Measurements from ENCODE around the gene NDUFAF2.
"Not testable (repeated sequence)": the region's sequence is repeated elsewhere in the genome, so short reads cannot be mapped to it uniquely, and the experiment has no call there.

Gene NDUFAF2

DNA sequence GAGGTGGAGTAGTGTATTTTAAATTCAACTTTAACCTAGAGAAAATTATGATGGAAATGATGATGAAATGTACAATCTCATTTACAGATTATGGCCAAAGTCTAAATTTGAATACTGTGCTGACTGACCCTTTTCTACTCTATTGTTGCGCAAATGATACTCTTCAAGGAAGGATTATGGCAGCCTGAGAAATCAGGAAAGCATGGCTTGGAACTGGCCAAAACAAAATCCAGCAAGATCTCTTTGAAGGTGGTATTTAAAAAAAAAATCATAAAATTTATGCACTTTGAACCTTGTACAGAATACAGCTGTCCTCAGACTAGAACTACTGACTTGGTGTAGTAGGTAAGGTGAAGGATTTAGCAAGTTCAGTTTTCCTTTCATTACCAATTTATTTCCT, 105.3 kb downstream of the NDUFAF2 start:
- DNase-seq (ENCODE audit: low read depth): no peak

DNA sequence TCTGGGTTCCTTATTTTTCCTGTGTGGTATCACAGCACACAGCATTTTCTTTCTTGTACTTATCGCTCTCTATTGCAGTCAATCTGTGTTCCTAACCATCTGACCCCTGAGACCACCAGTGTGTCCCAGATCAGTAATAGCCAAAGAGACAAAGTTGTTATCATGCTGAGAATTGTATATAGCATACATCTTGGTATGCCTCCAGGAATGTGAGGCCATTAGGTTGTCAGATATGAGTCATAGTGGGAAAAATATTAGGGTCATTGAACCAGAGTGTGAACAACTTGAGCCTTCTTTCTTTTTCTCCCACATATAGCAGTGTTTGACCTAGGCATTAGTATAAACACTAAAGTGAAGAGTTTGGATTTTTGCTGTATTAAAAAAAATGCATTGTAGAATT, 106.3 kb downstream of the NDUFAF2 start:
- no peak for DNase-seq (ENCODE audit: low read depth)

DNA sequence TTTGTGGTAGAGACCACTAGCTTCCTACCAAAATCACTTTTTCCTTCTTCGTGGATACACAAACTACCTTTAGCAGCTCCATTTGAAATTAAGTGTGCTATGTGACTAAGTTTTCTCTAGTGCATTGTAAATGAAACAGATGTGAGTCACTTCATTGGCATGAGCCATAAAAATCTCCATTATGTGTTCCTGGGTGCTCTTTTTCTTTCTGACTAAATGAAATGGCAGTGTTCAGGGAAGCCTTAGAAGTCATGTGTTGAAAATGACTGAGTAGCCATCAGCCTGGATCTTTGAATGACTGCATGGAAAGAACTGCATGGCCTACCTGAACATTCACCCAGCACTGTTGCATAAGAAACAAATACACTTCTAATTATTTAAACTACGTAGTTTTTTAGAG, 107.9 kb downstream of the NDUFAF2 start:
- no peak for DNase-seq (ENCODE audit: low read depth)

DNA sequence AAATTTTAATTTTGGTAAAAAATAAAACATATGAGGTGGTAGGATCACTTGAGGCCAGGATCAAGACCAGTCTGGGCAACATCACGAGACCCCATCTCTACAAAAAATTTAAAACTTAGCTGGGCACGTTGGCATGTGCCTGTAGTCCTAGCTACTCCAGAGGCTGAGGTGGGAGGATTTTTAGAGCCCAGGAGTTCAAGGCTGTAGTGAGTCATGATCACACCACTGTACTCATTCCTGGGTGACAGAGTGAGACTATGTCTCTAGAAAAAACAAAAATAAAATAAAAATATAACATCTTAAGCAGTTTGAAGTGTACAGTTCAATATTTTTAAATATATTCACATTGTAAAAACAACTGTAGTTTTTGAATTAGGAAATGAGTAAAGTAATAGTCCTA, 108.9 kb downstream of the NDUFAF2 start:
- DNase-seq (ENCODE audit: low read depth): no peak

DNA sequence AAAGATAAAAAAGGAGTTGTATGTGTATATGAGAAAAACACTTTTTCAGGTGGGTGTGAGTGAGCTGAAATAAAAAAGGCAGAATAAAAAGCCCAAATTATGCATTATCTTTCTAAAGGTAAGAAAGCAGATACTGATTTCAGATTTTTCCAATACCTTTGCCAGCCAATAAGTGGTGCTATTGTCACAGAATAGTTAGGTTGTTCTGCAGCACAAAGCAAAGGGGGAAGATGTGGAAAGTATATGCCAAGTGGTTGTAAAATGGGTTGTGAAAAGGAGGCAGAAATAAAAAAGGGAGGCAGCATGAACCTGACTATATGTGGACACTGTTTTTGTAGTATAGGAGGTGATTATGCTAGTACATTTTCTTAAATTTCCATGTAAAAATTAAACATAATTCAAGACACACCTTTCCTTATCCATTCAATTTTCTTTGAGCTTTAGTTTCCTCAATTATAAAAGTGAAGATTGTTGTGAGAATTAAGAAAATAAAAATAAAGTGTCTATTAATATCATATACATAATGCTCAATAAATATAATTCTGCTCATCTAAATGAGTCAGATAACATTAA, 110.5 kb downstream of the NDUFAF2 start:
- no peak for DNase-seq (ENCODE audit: low read depth)

DNA sequence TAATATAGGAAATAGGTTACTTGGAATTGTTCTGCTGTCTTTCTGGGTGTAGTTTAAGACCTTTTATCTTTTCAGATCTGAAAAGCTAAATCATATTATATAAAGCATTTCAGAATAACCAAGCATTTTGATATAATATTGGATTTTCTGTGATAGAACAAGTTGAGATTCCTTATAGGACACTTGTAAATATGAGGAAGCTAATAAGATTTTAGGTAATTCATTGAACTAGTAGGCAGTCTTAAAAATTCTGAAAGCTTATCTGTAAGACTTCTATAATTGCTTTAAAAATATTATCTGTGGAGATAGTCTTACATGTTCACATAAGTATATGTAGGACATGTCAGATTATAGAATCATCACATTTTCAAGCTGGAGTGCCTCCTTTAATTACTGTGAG, 114.5 kb downstream of the NDUFAF2 start:
- DNase-seq (ENCODE audit: low read depth): no peak

DNA sequence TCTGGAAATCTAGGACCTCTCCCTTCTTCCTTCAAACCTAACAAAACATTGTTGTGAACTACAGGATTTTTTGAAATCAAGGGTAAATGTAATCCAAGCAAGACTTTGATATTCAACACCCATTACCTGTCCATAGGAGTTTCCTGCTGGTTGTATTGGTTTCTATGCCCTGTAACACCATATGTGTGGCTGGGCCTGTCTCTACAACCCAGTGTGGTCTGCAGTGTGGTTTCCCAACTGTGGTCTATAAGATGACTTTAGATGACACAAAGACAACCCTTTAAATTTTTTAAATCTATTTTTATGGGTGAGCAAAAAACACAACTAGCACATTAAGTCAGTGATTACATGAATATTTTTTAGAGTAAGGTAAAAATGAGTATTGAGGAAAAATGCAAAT, 124.1 kb downstream of the NDUFAF2 start:
- no peak for DNase-seq (ENCODE audit: low read depth)

DNA sequence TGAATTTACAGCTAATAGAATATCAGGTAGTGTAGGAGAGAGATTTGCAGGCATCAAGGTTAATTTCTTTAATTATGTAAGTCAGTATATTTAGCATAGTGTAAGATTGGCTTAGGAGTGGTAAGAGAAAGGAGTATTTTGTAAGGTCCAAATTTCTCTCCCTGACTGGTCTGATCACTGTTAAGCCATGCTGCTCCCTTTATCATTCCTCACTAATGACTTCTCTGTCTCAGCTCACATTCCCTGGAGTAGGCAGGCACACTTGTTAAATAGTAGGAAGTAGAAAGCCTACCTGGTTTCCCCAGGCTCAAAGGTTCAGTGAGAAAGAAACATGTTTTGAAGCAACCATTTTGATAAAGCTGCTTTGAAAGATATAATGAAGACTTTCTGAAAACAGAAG, 126.5 kb downstream of the NDUFAF2 start:
- DNase-seq (ENCODE audit: low read depth): no peak

DNA sequence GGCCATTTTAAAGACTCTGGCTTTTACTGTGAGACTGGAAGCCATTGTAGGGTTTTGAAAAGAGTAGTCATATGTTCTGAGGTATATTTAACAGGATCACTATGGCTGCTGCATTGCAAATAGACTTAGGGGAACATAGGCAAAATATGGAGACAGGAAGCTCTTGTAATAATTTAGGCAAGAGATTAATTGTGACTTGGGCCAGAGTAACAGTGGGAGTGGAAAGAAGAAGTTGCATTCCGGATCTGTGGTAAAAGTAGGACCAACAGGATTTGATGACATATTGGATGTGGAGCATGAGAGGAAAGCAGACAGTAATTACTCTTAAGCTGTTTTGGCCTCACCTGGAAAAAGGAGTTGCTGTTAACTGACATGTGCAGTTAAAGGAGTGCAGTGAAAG, 131.6 kb downstream of the NDUFAF2 start:
- DNase-seq (ENCODE audit: low read depth): no peak

DNA sequence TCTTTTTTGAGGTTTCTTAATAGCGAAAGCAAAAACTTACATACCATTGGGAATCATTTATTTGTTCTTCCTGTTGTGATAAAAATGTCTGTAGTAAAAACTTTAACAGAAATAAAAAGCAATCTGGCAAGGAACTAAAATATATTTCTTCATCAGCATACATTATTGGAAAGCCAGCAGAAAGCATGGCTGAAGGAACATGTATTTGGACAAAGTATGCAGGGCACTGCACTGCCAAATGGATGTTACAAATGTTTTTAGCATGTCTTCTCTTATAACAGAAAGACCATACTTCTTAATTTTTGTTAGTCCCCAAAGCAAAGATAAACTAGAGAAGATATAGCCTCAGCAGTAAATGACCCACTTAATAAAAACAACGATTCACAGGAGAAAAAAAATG, 136.7 kb downstream of the NDUFAF2 start:
- DNase-seq (ENCODE audit: low read depth): no peak

DNA sequence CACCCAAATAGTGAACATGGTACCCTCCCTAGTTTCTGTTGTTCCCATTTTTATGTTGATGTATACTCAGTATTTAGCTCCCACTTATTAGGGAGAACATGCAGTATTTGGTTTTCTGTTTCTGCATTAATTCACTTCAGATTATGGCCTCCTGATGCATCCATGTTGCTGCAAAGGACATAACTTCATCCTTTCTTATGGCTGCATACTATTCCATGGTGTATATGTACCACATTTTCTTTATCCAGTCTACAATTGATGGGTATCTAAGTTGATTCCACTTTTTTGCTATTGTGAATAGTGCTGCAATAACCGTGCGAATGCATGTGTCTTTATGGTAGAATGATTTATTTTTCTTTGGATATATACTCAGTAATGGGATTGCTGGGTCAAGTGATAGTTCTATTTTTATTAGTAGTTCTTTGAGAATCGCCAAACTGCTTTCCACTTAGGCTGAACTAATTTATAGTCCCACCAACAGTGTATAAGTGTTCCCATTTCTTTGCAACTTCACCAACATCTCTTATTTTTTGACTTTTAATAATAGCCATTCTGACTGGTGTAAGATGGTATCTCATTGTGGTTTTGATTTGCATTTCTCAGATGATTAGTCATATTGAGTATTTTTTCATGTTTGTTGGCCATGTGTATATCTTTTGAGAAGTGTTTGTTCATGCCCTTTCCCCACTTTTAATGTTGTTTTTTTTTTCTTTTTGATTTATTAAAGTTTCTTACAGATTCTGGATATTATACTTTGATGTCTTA, 137.7 kb downstream of the NDUFAF2 start:
- no peak for DNase-seq (ENCODE audit: low read depth)

DNA sequence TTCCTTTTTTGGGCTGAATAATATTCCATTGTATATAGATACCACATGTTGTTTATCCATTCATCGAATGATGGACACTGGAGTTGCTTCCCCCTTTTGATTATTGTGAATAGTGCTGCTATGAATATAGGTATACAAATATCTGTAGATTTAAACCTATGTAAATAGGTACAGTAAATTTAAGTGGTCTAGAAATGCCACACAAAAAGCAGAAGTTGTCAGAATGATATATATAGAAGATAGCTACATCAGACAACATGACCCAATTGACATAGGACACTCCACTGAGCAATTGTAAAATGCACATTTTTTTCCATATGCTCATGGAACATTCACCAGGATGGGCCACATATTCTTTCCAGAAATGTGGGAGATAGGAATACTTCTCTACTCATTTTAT, 139.7 kb downstream of the NDUFAF2 start:
- DNase-seq (ENCODE audit: low read depth): no peak

DNA sequence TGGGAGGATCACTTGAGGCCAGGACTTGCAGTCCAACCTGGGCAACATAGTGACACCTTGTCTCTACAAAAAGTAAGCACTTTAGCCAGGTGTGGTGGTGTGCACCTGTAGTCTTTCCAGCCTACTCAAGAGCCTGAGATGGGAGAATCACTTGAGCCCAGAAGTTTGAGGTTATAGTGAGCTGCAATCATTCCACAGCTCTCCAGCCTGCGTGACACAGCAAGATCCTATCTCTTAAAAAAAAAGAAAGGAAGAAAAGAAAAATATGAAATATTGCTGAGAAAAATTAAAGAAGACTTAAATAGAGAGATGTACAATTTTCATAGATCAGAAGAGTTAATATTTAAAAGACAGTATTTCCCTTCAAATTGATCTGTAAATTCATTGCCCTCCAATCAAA, 140.9 kb downstream of the NDUFAF2 start:
- DNase-seq (ENCODE audit: low read depth): no peak

DNA sequence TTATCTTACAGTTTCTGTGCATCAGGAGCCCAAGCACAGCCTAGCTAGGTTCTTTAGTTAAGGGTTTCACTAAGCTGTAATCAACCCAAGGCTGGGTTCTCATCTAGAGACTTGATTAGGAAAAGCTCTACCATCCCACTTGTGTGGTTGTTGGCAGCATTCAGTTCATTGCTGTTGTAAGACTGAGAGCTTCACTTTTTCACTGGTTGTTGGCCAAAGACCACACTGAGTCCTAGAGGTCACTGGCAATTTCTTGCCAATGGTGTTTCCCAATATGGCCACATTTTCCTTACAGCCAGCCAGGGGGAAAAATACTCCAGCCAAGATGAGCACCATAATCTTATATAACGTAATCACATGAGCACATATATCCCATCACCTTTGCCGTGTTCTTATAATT, 142.9 kb downstream of the NDUFAF2 start:
- DNase-seq (ENCODE audit: low read depth): no peak

DNA sequence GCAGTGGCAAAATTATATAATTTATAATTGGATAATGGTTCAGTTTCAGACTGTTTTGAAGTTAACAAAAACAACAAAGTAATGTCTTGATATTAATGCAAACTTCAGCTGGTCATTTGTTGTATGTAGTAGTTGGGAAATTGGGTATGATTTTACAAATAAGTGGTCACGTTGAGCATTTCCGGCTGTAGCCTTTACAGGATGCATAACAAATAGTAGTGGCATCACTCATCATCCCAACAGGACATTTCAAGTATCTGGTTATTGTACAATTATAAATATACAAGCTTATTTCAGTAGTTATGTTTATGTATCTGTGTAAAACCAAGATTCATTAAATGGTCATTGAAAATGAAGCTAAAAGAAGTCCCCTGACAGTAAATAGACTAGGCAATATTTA, 144.3 kb downstream of the NDUFAF2 start:
- DNase-seq (ENCODE audit: low read depth): no peak

DNA sequence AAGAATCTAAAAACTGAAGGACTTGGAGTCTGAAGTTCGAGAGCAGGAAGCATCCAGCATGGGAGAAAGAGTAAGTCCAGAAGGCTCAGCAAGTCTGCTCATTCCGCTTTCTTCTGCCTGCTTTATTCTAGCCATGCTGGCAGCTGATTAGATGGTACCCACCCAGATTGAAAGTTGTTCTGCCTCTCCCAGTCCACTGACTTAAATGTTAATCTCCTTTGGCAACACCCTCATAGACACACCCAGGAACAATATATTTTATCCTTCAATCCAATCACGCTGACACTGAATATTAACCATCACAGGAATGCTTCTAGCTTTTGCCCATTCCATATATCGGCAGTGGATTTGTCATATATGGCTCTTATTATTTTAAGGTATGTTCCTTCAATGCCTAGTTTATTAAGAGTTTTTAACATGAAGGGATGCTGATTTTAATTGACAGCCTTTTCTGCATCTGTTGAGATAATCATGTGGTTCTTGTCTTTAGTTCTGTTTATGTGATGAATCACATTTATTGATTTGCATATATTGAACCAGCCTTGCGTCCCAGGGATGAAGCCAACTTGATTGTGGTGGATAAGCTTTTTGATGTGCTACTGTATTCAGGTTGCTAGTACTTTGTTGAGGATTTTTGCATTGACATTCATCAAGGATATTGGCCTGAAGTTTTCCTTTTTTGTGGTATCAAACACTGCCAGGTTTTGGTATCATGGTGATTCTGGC, 148.2 kb downstream of the NDUFAF2 start:
- not testable (repeated sequence) for DNase-seq (ENCODE audit: low read depth)

DNA sequence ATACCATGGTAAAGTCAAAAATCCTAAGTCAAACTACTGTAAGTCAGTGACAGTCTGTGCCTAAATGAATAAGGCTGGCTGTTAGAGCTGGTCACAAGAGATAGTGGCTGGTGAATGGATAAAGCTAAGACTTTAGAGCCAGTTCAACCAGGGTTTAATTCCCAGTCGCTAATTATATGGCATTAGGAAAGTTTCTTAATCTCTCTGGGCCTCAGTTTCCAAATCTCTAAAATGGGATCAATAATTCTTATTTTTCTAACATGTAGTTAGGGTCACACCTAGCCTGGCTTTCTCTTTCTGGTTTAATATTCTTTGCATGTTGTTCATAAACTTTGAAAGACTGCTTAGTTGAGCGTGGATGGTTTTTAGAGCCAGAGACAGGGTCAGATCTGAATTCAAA, 152.5 kb downstream of the NDUFAF2 start:
- no peak for DNase-seq (ENCODE audit: low read depth)

DNA sequence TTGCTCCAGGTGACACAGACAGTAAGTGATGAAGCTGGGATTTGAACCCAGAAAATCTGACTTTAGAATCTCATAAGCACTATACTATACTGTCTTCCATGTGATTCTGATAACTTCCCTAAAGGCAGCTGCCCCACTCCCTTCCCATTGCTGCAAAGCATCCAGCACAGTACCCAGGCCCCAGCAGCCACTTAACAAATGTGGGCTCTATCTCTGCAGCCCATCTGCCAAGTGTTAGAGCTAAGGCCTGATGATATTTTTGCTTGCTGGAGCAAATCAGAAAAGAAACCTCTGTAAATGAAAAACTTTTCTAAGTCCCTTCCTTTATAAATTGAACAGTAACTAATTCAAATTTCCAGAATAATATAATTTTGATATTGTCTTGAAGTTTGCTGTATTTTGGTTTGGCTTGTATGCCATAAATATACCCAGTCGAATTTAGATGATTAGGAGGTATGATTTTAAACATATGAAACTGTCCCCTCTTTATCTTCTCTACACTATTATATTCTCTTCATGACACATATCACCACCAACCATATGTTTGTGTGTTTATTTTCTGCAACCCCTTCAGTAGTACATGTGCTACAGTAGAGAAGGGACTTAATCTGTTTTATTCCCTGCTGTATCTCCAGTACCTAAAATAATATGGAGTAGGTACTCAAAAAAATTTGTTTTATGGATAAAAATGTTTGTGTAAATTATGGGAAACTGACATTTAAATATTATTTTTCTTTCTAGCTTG, 153.4 kb downstream of the NDUFAF2 start:
- no peak for DNase-seq (ENCODE audit: low read depth)

DNA sequence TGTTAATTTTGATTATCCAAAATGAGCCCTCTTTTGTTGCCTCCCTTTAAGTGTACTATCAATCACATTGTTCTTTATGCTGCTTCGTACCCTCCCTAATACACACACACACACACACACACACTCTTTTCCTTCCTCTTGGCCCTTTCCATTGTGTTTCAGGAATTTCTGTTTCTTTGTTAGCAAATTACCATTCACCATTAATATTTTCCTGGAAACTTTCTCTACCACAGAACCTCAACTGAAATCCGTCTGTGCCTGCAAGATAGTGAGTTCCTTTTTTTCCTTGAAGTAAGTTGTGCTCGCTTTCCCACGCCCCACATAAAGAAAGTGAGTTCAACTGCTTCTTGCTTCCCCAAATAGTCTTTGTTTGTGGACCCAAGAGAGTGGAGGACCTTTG, 155.4 kb downstream of the NDUFAF2 start:
- no peak for DNase-seq (ENCODE audit: low read depth)

DNA sequence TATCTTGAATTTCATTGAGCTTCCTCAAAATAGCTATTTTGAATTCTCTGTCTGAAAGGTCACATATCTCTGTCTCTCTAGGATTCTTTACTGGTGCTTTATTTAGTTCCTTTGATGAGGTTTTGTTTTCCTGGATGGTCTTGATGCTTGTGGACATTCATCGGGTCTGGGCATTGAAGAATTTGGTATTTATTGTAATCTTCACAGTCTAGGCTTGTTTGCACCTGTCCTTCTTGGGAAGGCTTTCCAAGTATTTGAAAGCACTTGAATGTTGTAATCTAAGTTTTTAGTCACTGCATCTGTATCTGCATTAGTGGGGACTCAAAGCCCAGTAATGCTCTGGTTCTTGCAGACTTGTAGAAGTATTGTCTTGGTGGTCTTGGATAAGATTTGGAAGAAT, 169.4 kb downstream of the NDUFAF2 start:
- no peak for DNase-seq (ENCODE audit: low read depth)

DNA sequence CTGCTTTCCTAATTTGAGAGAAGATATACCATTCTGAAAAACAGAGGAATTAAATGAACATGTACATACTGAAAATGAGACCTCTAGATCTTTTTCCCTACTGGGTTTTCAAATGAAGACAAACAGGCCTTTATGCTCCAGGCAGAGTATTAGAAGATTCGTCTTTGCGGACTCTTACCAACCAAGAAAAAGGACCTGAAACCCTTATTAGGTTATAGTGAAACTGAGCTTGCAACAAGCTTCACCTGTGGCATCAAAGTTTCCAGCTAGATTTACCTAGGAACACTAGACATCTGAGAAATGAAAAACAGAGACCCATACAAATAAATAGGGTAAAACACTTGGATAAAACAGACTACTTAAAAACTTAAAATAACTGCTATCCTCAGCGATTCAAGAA, 171.0 kb downstream of the NDUFAF2 start:
- DNase-seq (ENCODE audit: low read depth): no peak

DNA sequence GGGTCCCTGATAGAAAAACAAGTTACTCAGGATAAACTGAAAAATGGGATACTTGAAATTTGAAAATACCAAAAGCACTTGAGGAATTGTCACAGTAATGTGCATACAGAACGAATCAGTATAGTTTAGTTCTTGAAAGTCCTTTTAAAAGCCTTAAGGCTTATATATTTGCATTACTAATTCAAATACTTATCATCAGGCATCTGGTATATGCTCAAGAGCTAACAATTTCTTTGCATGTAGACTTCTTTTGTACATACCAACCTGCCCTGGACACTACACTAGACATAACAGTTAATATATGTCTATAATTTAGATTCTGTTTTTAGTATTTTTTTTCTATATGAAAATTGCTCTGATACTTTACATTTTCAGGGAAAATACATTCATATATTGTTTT, 174.1 kb downstream of the NDUFAF2 start:
- DNase-seq (ENCODE audit: low read depth): no peak

DNA sequence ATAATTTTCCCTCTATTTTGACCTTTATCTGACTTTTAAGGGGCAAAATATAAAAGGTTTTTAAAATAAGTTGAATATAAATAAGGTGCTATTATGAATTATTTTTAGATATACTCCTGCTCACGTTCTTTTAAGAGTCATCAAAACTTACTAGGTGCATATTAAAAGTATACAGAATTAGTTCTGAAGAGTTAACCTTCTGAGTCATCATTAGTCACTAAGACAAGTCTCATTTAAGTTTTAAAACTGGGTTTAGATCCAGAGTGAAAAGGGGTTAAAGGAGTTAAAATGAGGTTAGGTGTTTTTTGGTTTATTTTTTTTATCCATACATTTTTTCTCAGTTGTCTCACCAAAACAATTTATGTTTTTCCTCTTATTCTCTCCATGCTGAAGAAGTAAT, 175.5 kb downstream of the NDUFAF2 start:
- DNase-seq (ENCODE audit: low read depth): no peak
